Stimulated activated CD4-positive, alpha-beta T cell treated with anti-CD3 and anti-CD28 coated beads, Interleukin-4, amount 100 ng/mL, for 48 hours (primary cell): ENCODE data around the gene BHLHA15.

Experiments
- DNase-seq, 2 donors: peaks; one replicate each; pipeline ENCODE4 v3.0.0-alpha.2; 2020; ENCODE audit warnings: low read depth in 2 of 2

BHLHA15 gene

DNA sequence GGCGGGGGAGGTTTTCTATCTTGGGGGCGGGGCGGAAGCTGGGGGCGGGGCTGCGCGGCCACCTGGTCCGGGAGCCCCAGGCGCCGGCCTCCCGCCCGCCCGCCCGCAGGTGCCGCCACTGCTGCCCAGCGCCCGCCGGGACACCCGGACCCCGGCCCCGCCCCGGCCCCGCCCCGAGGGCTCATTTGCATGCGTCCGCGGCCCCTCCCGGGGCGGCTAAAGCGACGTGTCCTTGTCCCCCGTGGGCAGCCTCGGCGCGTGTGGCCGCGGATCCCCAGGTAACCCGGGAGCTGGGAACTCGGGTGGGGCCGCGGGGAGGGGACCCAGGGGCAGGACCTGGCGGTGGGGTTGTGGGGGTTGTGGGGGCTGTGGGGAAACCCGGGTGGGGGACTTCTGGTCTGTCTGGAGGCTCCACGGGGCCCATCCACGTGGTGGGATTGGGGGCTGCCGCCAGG is at the start of gene BHLHA15:
Gene BHLHA15, plus strand, starts transcription at position 219 of the 455 bp plus-strand sequence. CDS start 871 bp downstream, outside the sequence.
- DNase-seq: peak; percentile 15 to 21

DNA sequence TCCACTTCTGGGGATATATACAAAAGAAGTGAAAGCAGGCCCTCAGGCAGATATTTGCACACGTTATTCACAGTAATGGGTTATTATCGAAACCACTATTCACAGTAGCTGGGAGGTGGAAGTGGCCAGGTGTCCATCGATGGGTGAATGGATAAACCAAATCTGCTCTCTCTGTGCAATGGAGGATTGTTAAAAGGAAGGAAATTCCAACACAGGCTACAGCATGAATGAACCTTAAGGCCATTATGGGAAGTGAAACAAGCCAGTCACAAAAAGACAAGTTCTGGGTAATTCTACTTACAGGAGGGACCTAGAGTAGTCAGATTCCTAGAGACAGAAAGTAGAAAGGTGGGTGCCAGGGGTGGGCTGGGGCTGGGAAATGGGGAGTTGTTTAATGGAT is 48.5 kb upstream of the BHLHA15 start:
- DNase-seq: no peak

DNA sequence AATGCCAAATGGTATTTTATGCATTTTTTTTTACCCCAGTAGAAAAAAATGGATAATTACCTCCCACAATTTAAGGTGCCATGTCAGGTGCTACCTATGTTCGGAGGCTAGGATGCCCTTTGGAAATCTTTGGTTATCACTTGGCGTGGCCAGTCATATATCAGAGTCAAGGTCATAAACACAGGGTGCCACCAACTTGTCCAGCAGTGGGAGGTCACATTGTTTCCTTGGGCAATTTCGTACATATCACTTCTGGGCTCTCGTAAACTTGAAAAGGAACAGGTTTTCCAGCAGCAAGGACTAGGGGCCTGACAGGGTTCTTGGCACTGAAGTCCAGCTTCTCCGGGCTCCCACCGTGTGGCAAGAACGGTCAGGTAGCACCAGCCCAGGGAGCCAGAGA is 48.0 kb upstream of the BHLHA15 start:
- no peak for DNase-seq

DNA sequence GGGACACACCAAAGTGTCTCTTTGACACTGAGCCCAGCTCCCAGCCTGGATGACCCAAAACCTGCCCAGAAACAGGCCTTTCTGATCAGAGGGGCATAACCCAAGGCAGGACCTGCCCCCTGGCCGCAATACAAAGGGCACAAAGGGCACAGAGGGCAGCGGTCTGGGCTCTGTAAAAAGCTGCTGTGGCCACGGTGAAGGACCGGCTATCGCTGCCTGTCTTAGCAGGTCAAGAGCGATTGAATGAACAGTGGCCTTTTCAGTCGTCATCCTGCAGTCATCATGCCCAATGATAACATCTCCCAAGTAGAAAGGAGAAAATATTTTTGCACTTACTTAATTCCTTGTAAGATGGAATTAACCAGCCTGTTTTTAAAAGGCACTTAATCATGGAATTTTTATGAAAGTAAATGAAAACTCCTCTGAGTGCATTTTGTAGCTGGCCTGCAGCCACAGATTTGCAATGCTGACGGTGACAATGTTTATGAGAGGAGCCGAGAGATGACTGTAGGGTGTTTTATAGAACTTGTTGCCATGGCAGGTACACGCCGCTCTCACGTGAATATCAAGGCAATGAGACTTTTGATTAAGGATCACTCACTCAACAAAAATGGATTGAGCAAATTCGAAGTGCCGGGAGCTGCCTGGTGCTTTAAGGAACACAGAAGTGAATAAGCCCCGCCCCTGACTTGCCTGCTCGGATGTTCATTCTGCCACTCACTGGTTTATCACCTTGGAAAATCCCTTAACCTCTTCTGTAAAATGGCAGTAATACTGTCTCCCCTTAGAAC is 47.3 kb upstream of the BHLHA15 start:
- DNase-seq: no peak

DNA sequence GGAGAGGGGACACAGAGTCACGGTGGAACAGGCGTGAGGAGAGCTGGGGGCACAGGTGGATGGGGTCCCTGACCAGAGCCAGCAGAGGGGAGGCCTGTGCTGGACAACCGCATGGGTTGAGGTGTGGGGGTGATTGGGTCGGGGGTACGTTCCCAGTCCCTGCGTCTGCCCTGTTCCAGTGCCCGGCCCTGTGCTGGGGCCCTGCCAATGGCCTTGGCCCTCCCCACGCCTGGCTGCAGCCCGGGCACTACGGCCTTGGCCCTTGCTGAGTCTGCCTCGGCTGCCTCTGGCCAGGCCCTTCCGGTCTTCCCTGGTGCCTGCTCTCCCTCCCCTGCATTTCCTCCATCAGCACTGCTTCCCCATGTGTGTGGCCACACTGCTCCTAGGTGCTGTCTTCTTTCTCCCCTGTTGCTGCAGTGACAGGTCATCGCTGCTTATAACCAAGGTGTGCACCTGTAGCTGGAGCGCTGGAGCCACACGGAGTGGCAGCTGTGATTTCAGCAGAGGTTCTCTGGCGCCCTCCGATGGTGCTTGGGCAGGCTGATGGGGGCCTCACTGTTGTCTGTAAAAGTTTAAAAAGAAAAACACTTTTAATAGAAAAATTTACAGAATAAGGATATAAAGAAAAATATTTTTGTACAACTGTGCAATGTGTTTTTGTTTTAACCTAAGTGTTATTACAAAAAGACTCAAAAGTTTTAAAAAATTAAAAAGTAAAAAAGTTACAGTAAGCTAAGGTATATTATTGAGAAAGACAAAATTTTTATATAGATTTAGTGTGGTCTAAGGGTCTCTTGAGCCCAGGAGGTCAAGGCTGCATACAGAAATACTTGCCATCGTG is 45.2 kb upstream of the BHLHA15 start:
- peak; percentile 43 to 50 for DNase-seq

DNA sequence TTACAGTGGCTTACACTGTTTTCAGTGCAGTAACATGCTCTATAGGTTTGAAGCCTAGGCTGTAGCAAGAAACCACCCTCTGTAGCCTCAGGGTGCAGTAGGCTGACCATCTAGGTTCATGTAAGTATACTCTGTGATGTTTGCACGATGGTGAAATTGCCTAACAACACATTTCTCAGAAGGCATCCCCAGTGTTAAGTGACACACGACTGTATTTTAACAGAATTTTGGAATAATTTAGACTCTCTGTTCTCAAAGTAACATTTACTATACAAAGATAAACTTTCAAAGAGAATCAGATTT is 44.6 kb upstream of the BHLHA15 start:
- no peak for DNase-seq

DNA sequence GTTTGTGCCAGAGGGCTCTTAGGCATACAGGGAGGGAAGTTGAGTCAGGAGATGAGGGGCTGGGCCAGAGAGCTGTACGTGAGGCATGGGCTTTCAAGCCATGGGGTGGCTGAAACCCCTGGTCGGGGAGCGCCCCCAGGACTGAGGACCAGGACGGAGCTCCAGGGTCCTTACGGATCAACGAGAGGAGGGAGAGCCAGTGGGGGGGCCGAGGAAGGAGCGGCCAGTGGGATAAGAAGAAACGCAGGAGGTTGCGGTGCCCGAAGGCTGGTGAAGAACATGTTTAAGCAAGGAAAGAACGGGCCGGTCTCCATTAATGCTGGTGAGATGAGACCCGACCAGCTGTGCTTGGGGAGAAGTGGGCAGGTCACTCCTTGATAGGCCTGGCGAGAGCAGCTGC is 43.6 kb upstream of the BHLHA15 start:
- no peak for DNase-seq

DNA sequence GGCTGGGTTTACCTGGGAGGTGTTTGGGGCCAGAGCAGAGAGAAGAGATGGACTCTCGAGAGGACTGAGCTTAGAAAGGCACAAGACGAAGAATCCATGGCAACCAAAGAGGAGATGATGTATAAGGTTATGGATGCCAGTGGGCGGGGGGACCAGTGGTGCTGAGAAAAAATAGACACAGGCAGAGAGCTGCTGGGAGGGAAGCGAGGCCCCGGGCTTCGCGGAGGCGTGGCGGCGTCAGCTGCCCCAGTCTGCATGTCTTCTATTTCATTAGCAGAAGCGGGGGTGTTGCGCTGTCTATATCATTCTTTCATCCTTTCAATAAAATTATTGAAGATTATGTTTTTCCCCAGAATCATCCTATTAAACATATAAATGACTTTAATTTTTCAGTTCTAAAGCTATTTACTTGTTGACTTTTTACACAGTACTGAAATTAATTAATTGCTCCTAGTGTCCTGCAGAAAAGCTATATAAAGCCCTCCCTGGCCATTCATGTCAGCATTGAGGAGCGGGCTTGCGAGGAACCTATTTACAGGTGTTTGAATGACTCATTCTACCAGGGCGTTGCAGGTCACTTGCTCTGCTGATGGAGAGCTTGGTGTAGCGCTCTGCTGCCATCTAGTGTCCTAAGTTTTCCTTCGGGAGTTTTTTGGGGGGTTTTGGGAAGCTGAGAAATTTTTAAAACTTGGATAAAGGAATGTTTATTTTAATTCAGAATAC is 42.9 kb upstream of the BHLHA15 start:
- DNase-seq: peak; percentile 37 to 52

DNA sequence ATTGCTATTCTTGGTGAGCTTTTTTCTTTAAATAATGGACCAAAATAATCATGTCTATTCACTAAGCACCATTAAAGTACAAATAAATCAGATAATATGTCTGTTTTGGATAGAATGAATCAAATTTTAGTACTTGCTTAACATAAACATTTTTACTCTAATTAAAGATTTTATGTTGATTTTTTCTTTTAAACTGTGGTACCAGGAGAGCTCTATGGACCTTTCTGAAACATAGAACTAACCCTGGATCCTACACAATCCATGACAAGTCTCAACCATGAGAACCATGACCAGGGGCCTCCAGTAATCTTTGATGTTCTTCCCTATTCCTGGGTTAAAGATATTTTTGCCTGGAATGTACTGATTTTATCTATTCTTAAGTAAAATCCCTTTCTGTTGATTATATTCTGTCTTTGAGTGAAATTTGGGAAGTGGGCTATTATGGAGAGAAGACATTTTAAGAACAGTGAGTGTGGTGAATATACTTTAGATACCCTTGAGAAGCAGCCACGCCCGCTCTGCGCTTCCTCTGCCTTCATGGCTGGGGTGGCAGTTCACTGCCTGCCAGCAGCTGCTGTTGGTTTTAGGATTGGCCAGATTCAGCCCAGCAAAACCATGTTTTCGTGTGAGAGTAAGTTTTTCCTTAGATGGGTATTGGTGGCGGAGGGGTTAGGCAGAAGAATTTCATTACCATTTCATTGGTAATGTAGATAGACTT is 42.2 kb upstream of the BHLHA15 start:
- DNase-seq: no peak

DNA sequence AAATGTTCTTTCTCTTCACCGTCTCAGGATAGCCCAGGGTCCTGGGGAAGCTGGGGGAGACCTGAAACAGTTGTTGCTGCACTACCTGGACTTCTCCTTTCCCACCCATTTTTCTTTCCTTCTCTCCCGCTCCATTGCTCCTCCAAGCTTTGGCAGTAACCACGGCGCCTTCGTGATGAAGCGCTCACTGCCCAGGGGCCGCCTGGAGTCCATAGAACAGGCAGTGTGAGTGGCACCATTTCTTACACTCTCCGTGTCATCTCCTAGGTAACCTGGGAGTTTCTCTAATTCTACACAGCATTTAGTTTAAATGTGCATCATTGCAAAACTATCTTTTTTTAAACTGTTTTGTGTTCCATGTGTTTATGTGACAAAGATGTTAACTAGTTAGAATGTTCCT is 40.3 kb upstream of the BHLHA15 start:
- DNase-seq: no peak

DNA sequence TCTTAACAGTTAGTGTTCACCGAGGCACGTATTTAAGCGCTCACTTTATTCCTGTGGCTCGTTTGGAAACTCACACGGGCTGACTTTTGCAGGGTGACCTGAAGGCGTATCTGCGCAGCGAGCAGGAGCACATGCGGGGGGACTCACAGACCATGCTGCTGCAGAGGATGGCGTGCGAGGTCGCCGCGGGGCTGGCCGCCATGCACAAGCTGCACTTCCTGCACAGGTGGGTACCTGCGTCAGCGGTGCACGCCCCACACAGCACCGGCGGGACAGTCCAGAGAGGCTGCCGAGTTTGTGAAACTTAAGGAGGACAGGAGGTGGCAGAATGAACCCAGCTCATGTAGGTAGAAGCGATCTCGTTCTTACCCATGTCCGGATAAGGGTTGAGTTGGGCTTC is 39.8 kb upstream of the BHLHA15 start:
- no peak for DNase-seq

DNA sequence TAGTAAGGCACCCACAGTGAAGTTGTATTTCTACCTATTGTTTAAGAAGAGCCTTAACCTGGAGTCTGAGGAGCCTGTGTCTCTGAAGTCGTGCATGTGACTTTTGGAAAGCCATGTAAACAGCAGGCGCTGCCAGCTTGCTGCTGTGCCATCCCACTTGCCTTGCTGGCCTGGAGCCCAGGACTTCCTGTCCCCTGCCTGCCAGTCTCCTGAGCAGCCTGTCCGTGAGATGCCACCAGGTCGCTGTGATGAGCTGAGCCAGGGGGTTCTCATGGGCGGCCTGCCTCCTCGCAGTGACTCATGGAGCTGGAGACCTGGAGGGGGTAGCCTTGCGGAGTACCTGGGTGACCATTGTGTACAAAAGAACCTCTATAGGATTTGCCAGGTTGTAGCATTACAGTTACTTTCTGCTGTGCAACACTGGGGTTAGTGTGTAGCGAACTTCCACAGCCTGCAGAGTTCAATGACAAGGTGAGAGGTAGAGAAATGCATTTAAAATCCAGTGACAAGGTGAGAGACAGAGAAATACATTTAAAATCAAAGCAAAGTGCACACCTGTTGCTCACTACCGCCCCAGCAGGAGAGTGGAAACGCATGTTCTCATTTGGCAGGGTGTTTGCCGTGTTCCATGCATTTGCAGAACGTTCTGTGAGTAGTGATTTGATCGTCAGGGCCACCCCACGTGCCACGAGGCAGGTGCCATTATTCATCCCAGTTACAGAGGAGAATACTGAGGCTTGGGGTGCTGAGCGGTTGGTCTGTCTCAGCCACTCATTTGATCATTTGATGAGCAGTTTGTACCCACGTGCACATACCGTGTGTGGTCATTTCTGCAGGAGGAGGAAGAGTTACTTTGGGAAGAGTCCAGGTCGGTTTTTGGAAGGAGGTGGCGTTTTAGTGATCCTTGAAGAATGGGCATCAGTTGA is 36.6 kb upstream of the BHLHA15 start:
- no peak for DNase-seq

DNA sequence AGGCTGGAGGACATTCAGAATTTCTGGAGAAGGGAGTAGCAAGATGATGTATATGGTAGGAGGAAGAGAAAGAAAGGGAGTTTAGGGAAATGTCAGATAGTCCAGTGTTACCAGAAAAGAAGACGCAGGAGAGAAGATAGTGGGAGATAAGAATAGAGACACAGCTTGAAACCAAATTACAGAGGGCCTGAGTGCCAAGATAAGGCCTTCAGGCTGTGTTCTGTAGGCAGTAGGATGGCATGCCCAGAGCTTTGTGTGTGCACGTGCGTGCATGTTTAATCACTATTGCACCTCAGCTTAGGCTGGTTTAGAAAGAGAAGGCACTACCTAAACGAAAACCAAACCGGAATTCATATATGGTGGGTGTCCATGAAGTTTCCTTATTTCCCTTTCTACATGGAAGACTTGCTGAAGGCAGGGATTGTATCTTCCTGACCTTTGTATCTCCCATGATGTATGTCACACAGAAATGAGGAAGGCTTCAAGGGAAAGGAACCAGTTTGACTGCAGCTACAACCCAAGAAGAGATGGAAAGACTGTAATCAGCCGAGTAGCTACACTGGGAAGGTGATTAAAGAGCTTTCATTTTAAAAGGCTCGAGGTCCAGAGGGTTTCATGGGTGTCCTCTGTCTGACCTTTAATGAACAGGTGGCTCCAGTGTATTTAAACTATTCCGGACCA is 35.8 kb upstream of the BHLHA15 start:
- DNase-seq: no peak

DNA sequence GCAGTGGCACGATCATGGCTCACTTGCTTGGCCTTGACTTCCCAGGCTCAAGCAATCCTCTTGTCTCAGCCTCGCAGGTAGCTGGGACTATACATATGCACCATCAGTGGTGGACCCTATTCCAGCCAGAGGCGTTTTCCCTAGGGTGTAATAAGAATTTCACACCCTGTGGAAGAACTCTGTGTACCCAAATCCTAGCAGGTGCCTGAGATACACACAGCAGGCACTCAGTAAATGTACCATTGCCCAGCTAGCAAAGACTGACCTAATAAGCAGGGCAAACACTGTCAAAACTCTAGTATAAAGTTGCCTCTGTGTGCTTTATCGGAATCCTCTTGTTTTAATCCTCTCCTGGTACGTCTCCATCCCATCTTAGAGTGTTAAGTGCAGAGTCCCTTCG is 33.7 kb upstream of the BHLHA15 start:
- no peak for DNase-seq

DNA sequence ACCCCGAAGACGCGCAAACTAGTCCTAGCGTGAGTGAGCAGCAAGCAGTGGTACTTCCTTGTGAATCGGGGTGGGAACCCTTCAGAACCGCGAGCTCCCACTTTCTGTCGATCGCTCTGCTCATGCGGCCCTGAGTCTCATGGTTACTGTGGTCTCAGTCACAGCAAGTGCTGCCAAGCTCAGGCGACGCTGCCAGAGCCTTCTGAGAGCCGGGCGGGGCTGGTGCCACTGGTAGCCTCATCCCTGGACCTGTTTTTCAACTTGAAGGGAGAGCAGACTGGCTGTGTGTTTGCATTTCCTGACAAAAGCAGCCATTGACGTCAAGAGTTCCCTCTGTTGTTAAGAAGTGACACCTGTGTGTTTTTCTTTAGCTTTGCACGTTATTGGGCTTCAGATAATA is 32.9 kb upstream of the BHLHA15 start:
- DNase-seq: no peak

DNA sequence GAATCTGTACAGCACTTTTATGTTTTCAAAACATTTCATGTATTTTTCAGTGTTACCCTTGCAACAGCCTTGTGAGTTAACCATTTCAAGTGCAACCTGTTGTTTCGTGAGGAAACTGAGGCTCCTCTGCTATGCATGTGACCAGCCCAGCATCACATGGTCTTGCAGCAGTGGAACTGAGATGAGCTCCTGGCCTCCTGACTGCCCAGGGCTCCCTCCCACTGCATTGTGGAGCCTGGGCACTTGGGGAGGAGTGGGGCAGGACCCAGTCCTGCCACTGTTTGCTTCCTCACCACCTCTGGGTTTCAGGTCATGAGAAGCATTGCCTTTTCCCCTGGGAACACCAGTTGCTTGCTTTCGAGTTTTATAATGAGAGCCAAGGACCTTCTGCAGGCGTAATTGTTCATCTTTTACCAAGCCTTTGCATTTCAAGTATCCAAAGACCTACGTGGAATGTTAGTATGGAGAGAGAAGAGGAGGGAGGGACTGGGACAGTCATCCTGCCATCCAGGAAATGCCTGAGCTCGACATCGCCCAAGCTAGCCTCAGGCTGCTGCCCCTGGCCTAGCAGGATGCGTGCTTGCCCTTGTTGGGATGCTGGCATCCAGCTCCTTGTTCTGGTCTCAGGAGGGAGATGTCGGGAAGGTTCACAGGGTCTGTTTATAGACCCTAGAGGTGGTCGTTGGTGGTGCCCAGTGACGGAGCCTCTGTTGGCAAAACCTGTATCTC is 32.3 kb upstream of the BHLHA15 start:
- DNase-seq: no peak

DNA sequence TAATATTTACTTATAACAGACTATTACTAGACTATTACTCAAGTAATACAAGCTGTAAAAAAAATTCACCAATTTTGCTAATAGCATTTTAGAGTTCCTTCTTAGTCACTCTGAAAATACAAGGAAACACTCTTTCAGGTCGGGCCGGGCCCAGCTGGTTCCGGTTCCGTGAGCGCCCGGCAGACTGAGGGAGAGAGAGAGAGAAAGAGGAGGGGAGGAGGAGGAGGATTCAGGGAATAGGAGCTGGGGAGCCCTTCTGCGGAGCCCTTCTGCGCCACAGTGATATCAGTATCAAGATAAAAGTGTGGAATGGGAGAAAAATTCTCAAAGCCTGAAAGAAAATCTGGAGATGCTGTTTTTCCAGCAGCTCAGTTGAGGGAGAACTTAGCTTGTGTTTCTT is 30.5 kb upstream of the BHLHA15 start:
- no peak for DNase-seq

DNA sequence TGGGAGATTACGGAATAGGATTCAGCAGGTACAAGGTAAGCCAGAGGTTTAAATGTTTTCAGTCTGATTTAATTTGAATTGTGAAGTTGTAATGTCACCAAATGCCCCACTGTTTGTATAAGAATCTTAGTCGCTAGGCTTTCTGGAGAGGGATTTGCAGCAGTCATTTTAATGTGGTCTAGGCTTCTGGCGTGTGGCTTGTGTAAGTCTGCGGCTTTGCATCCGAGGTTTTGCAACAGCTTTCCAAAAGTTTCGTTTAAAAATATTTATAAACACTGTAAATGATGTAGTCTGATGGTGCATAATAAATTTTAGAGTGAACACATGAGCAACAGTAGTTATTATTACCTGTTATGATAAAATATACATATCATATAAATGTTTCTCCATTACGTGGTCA is 26.1 kb upstream of the BHLHA15 start:
- DNase-seq: no peak

DNA sequence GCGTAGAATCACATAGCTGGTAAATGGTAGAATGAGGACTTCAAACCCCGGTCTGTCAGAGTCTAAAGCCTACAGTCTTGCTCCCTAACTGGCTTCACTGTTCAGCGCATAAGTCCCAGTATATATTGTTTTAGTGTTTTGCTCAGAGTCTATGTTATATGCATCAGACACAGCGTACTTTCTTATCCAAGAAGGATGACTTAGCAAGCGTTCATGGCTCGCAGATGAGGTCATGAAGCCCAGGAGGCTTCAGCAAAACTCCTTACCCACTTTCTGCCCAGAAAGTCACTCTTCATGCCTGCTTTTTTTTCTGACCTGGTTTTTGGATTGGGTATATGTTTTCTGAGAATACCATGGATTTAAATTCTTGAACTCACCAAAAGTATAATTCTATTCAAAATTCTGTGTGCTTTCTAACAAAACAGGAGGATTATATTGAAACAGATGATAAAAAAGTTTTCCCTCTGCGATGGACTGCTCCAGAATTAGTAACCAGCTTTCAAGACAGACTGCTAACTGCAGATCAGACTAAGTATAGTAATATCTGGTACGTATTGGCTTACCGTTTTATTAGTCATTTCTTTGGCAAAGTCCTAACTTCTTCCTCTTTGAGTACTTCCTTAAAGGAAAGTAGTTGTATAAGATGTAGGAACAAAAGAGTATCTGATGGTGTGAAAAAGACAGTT is 24.6 kb upstream of the BHLHA15 start:
- DNase-seq: no peak
